Measurements from ENCODE around the gene MPV17L2. TPM values are rescaled to one million over a fixed set of nuclear protein-coding genes. Genes with fewer than 3 reads are reported as not detected.
A peak's percentile ranks its signal among the peaks of the same experiment; 100 is the strongest.

The MPV17L2 gene
- total and polyA plus RNA-seq, 10 of the 15 experiments (the other 5 are each of a cell fraction or from before 2014, with no cell fraction given) = 5.1 to 57.2 (median 22.9) TPM

- TF ChIP-seq CHD2 (IDR thresholded peaks at IDR 0.05; ENCODE audit: borderline replicate concordance, low read depth, low read length) (no peak), KDM1A (IDR thresholded peaks at IDR 0.05; ENCODE audit: borderline replicate concordance) (no peak), SRF (IDR thresholded peaks at IDR 0.05; ENCODE audit: low read depth in 2 of 2, low read length in 2 of 2) (no peak)
Measured at GRCh38 chr19:18159810-18160209, 33.2 kb upstream of the MPV17L2 start (continued).

GRCh38 chr19:18160493-18160970, 32.5 kb upstream of the MPV17L2 start:
- Histone ChIP-seq H3K36me3 (ENCODE audit: control insufficient read depth in 2 of 2, insufficient read depth in 2 of 2, low read length in 1 of 2) (peaks cover 6 to 7% of the 10 kb centered on the region in 2 experiments; a peak in 3 of 4 replicates), H3K4me2 (ENCODE audit: control insufficient read depth, insufficient read depth) (peak overlapping the region; percentile 72), H4K20me1 (ENCODE audit: control insufficient read depth, insufficient read depth) (no peaks in the 10 kb centered on the region), H3K4me3 (peak overlapping the region; percentile 70; the same call in 1 of the 2 replicates), H3K9ac (ENCODE audit: control insufficient read depth, insufficient read depth, low read length) (peak overlapping the region; percentile 60), H3K79me2 (ENCODE audit: control insufficient read depth, insufficient read depth, low read length) (no peaks in the 10 kb centered on the region), H2AFZ (ENCODE audit: control insufficient read depth, low read depth, low read length) (no peak overlapping the region; the same call in 1 of the 2 replicates), H3K27ac (ENCODE audit: control insufficient read depth, insufficient read depth) (no peak overlapping the region; the same call in 1 of the 2 replicates), H3K4me1 (ENCODE audit: control insufficient read depth, insufficient read depth, low read length) (0 out of 2 replicates have a peak, but pooled peaks cover 5% of the 10 kb centered on the region), H3K27me3 (replicated peaks in 1 of 2; ENCODE audit: control insufficient read depth in 2 of 2, insufficient read depth in 2 of 2, low read length in 1 of 2) (no peaks in the 10 kb centered on the region), H3K9me3 (replicated peaks; ENCODE audit: control insufficient read depth, insufficient read depth, low read length) (no peaks in the 10 kb centered on the region)
- DNase-seq (ENCODE audit: low read depth, low spot score) (no peak), ATAC-seq (peak; percentile 12), FAIRE-seq (no peak)
- WGBS (ENCODE audit: insufficient coverage, insufficient replicate concordance, low lambda C conversion rate, missing lambda C conversion rate) = 53% methylated on average over 13 of the region's 13 CpGs
- POLR2A ChIA-PET = interaction anchor here (0.7 to 1.2 kb wide), 3 partner anchors 30 to 159 kb away, joined by 3 to 4 read pairs (median 3); no protein-coding TSS in a partner anchor
- no TSS peak for BruUV-seq (replicated peaks)
- RAD21 ChIA-PET (ENCODE audit: unreplicated experiment) = interaction anchor here (0.5 to 1.3 kb wide), 5 partner anchors 25 to 177 kb away, joined by 3 to 5 read pairs (median 3); no protein-coding TSS in a partner anchor
- TF ChIP-seq TBL1XR1 (IDR thresholded peaks at IDR 0.05; ENCODE audit: low read depth, low read length) = no peak
- TF ChIP-seq FOXM1 (IDR thresholded peaks at IDR 0.05; ENCODE audit: low read depth, low read length) = no peak
- 0 out of 2 replicates have a peak, but pooled peaks have one; percentile 77 for TF ChIP-seq MLLT1 (IDR thresholded peaks at IDR 0.05)
- TF ChIP-seq USF2 (IDR thresholded peaks at IDR 0.05; ENCODE audit: borderline replicate concordance, low read depth, low read length) = no peak
- TF ChIP-seq CBX3 (IDR thresholded peaks at IDR 0.05; ENCODE audit: borderline replicate concordance, low read depth) = no peak
- no peak for TF ChIP-seq POU2F2 (IDR thresholded peaks at IDR 0.05; ENCODE audit: borderline replicate concordance, low read depth, low read length)
- in situ Hi-C loops (cut with MboI) = no loop called here
- SMC1A ChIA-PET (ENCODE audit: uncharacterized antibody, unreplicated experiment) = interaction anchor here (0.8 to 1.3 kb wide), 4 partner anchors 8 to 153 kb away, joined by 3 to 5 read pairs (median 3); partner anchors contain the start of gene PIK3R2
- intact Hi-C loops (cut with micrococcal nuclease; ENCODE audit: unreplicated experiment) = no loop called here
- CTCF ChIA-PET = interaction anchor here (0.5 to 3.2 kb wide), 12 partner anchors 8 to 254 kb away, joined by 3 to 22 read pairs (median 4); no protein-coding TSS in a partner anchor

Measured in GM12878 (cell line).